H1 (cell line): ENCODE measurements around the gene SMIM9. TPM values are rescaled to one million over a fixed set of nuclear protein-coding genes. Genes with fewer than 3 reads are reported as not detected.
A peak's percentile ranks its signal among the peaks of the same experiment; 100 is the strongest.

ENCODE experiments used
- CTCF ChIA-PET: fragments of 300-600 bp; sonication (Branson Sonifier 250); formaldehyde crosslinking; loops from one replicate; lab custom pipeline; 2021; ENCODE audit not compliant: partially characterized antibody; lab: Charles Lee
- POLR2A ChIA-PET: fragments of 300-600 bp; sonication (Branson Sonifier 250); formaldehyde crosslinking; loops from one replicate; lab custom pipeline; 2021; ENCODE audit warnings: inconsistent platforms; ENCODE audit not compliant: partially characterized antibody; lab: Charles Lee
- DNase-seq, 2 experiments: peaks; one replicate each; pipeline versions ENCODE4 v3.0.0 to v3.0.0-alpha.2; 2010 to 2022; ENCODE audit warnings: low spot score in 2 of 2, low read depth in 1 of 2, mixed read lengths in 1 of 2
- FAIRE-seq: peaks from 2 replicates; lab custom pipeline; 2011; peaks lifted over from hg19 to GRCh38; lab: Jason Lieb, UNC
- H2AFZ ChIP-seq: 2 replicates; pipeline ENCODE4 v1.8.1; 2012; ENCODE audit warnings: low read length, inconsistent platforms
- H2AK5ac ChIP-seq: 2 replicates; pipeline ENCODE4 v1.6.1; 2013; ENCODE audit warnings: low read depth, low read length
- H2BK120ac ChIP-seq: replicated peaks from 2 replicates; pipeline ENCODE3; 2013; ENCODE audit warnings: low read depth, low read length, inconsistent platforms
- H2BK12ac ChIP-seq: 2 replicates; pipeline ENCODE4 v1.6.1; 2013; ENCODE audit warnings: low read depth, low read length
- H2BK15ac ChIP-seq: 2 replicates; pipeline ENCODE4 v1.6.1; 2013; ENCODE audit warnings: low read length
- H2BK20ac ChIP-seq: 2 replicates; pipeline ENCODE4 v1.6.1; 2013; ENCODE audit warnings: low read length
- H2BK5ac ChIP-seq: 2 replicates; pipeline ENCODE4 v1.6.1; 2013; ENCODE audit warnings: low read depth, low read length
- H3K14ac ChIP-seq: 2 replicates; pipeline ENCODE4 v1.6.1; 2013; ENCODE audit warnings: inconsistent platforms; ENCODE audit not compliant: insufficient read length
- H3K18ac ChIP-seq: 2 replicates; pipeline ENCODE4 v1.6.1; 2013; ENCODE audit warnings: low read length; ENCODE audit errors: extremely low read depth
- H3K23ac ChIP-seq: 2 replicates; pipeline ENCODE4 v1.6.1; 2013; ENCODE audit warnings: inconsistent platforms; ENCODE audit not compliant: insufficient read length
- H3K23me2 ChIP-seq: 2 replicates; pipeline ENCODE4 v1.6.1; 2013; ENCODE audit warnings: low read depth, low read length
- H3K27ac ChIP-seq: 2 replicates; pipeline ENCODE4 v1.6.1; 2011; ENCODE audit warnings: low read depth, low read length, inconsistent platforms
- H3K27me3 ChIP-seq, 4 experiments: replicated peaks in 1 of 4; 1 replicate in 1 of 4; 2 replicates in 3 of 4; pipeline versions ENCODE4 v1.6.1 to v1.8.1; 2011 to 2013; ENCODE audit warnings: low read length in 3 of 4, mild to moderate bottlenecking in 3 of 4, inconsistent platforms in 2 of 4, mixed read lengths in 2 of 4, moderate library complexity in 1 of 4; ENCODE audit not compliant: control insufficient read depth in 3 of 4, insufficient read depth in 3 of 4; ENCODE audit errors: extremely low read depth in 1 of 4
- H3K36me3 ChIP-seq, 4 experiments: 2 replicates each; pipeline versions ENCODE4 v1.6.1 to v1.8.1; 2011 to 2013; ENCODE audit warnings: mild to moderate bottlenecking in 4 of 4, low read length in 3 of 4, moderate library complexity in 2 of 4, control low read depth in 1 of 4, inconsistent platforms in 1 of 4; ENCODE audit not compliant: insufficient read depth in 4 of 4, control insufficient read depth in 2 of 4
- H3K4ac ChIP-seq: replicated peaks from 2 replicates; pipeline ENCODE3; 2013; ENCODE audit warnings: low read length, low read depth, mixed read lengths, inconsistent platforms; ENCODE audit not compliant: insufficient read length
- H3K4me1 ChIP-seq, 4 experiments: replicated peaks in 1 of 4; 1 replicate in 1 of 4; 2 replicates in 3 of 4; pipeline versions ENCODE4 v1.6.1 to v1.8.1; 2011 to 2013; ENCODE audit warnings: low read length in 3 of 4, inconsistent platforms in 2 of 4, mixed read lengths in 1 of 4; ENCODE audit not compliant: insufficient read depth in 4 of 4, control insufficient read depth in 3 of 4
- H3K4me2 ChIP-seq, 2 experiments: 2 replicates each; pipeline versions ENCODE4 v1.6.1 to v1.8.1; 2011 to 2013; ENCODE audit warnings: low read depth in 2 of 2, low read length in 2 of 2, control low read depth in 1 of 2, inconsistent platforms in 1 of 2, mild to moderate bottlenecking in 1 of 2; ENCODE audit not compliant: insufficient read depth in 1 of 2
- H3K4me3 ChIP-seq, 4 experiments: fragments of 200-600, 300-600 bp in 1 of 4; sonication (generic), shearing (Covaris generic), sonication (Bioruptor Twin) in 1 of 4; 2 replicates each; pipeline versions ENCODE4 v1.5.1 to v1.8.1; 2011 to 2016; ENCODE audit warnings: low read length in 4 of 4, low read depth in 3 of 4, control low read depth in 2 of 4, inconsistent platforms in 2 of 4, mild to moderate bottlenecking in 2 of 4, mixed read lengths in 1 of 4, moderate library complexity in 1 of 4; ENCODE audit not compliant: insufficient read depth in 2 of 4; ENCODE audit errors: extremely low read depth in 1 of 4
- H3K56ac ChIP-seq: replicated peaks from 2 replicates; pipeline ENCODE3; 2013; ENCODE audit warnings: low read depth, mild to moderate bottlenecking, mixed read lengths, low read length, inconsistent platforms; ENCODE audit not compliant: insufficient read length
- H3K79me1 ChIP-seq: 2 replicates; pipeline ENCODE4 v1.6.1; 2013; ENCODE audit warnings: low read depth, low read length, control low read depth
- H3K79me2 ChIP-seq, 2 experiments: 2 replicates each; pipeline versions ENCODE4 v1.6.1 to v1.8.1; 2012 to 2013; ENCODE audit warnings: low read length in 2 of 2, mild to moderate bottlenecking in 2 of 2, inconsistent platforms in 1 of 2; ENCODE audit not compliant: insufficient read depth in 2 of 2, control insufficient read depth in 1 of 2
- H3K9ac ChIP-seq, 4 experiments: replicated peaks in 1 of 4; 1 replicate in 1 of 4; 2 replicates in 3 of 4; pipeline versions ENCODE4 v1.6.1 to v1.8.1; 2011 to 2013; ENCODE audit warnings: low read depth in 3 of 4, low read length in 3 of 4, control low read depth in 2 of 4, mild to moderate bottlenecking in 2 of 4, moderate library complexity in 2 of 4, inconsistent platforms in 1 of 4; ENCODE audit errors: extremely low read depth in 1 of 4
- H3K9me3 ChIP-seq, 2 experiments: 2 replicates each; pipeline versions ENCODE4 v1.6.1 to v1.8.1; 2012 to 2013; ENCODE audit warnings: mild to moderate bottlenecking in 2 of 2, moderate library complexity in 2 of 2, control low read depth in 1 of 2, inconsistent platforms in 1 of 2, low read depth in 1 of 2, low read length in 1 of 2, mixed read lengths in 1 of 2; ENCODE audit not compliant: insufficient read depth in 2 of 2
- H4K20me1 ChIP-seq, 2 experiments: replicated peaks in 1 of 2; 2 replicates each; pipeline versions ENCODE3 to v1.8.1; 2011 to 2013; ENCODE audit warnings: inconsistent platforms in 2 of 2, low read length in 2 of 2, mild to moderate bottlenecking in 1 of 2; ENCODE audit not compliant: insufficient read depth in 2 of 2, control insufficient read depth in 1 of 2
- H4K5ac ChIP-seq: 2 replicates; pipeline ENCODE4 v1.6.1; 2013; ENCODE audit warnings: low read length, low read depth, mixed read lengths, inconsistent platforms; ENCODE audit not compliant: insufficient read length
- H4K8ac ChIP-seq: 2 replicates; pipeline ENCODE4 v1.8.0; 2013; ENCODE audit warnings: mild to moderate bottlenecking, moderate library complexity, low read length, inconsistent platforms; ENCODE audit not compliant: insufficient read depth; ENCODE audit errors: extremely low read depth
- H4K91ac ChIP-seq: replicated peaks from 2 replicates; pipeline ENCODE3; 2013; ENCODE audit warnings: low read length, mixed read lengths, inconsistent platforms; ENCODE audit not compliant: insufficient read length
- ATF2 ChIP-seq: IDR thresholded peaks from 2 replicates; pipeline ENCODE4 v1.6.1; 2012; ENCODE audit warnings: low read length, inconsistent platforms
- EZH2 ChIP-seq: fragments of 200-600 bp; sonication (generic); IDR thresholded peaks from 2 replicates; pipeline ENCODE4 v1.7.1; 2012; ENCODE audit warnings: low read depth, mild to moderate bottlenecking, moderate library complexity, low read length, inconsistent platforms; ENCODE audit not compliant: severe bottlenecking
- GTF2F1 ChIP-seq: IDR thresholded peaks from 2 replicates; pipeline ENCODE4 v1.6.1; 2012; ENCODE audit warnings: low read depth, low read length, improper control_type of control experiment, borderline replicate concordance
- KDM4A ChIP-seq: IDR thresholded peaks from one replicate; pipeline ENCODE4 v1.7.1; 2012; ENCODE audit warnings: low read depth, mild to moderate bottlenecking, moderate library complexity, low read length, inconsistent platforms; ENCODE audit not compliant: severe bottlenecking
- KDM5A ChIP-seq: fragments of 200-600 bp; IDR thresholded peaks from 2 replicates; pipeline ENCODE4 v1.7.1; 2012; ENCODE audit warnings: mild to moderate bottlenecking, low read length, inconsistent platforms, mixed read lengths
- MAX ChIP-seq: IDR thresholded peaks from 2 replicates; pipeline ENCODE4 v1.6.1; 2012; ENCODE audit warnings: inconsistent platforms
- PHF8 ChIP-seq: fragments of 200-600 bp; sonication (generic); conservative IDR thresholded peaks from 2 replicates; pipeline ENCODE4 v1.7.1; 2012; ENCODE audit warnings: low read depth, mild to moderate bottlenecking, inconsistent platforms, low read length, moderate library complexity
- POU5F1 ChIP-seq: IDR thresholded peaks from 2 replicates; pipeline ENCODE4 v1.6.1; 2011; ENCODE audit warnings: low read depth, mild to moderate bottlenecking, low read length, moderate library complexity
- SUZ12 ChIP-seq: fragments of 200-600 bp; sonication (generic); IDR thresholded peaks from 2 replicates; pipeline ENCODE4 v1.6.1; 2012; ENCODE audit warnings: mild to moderate bottlenecking, inconsistent platforms, low read length, moderate library complexity, mixed read lengths
- ZNF274 ChIP-seq: IDR thresholded peaks from 2 replicates; pipeline ENCODE4 v1.7.0; 2012; ENCODE audit warnings: low read length, borderline replicate concordance; ENCODE audit errors: extremely low read depth
- WGBS, 2 experiments: shearing (Covaris generic) in 1 of 2; methylation state at CpG; one replicate each; pipeline versions ENCODE4 v1.1.6 to v1.1.7; 2013 to 2015; ENCODE audit warnings: low lambda C conversion rate in 2 of 2, mixed read lengths in 2 of 2, inconsistent platforms in 1 of 2, low coverage in 1 of 2, missing lambda C conversion rate in 1 of 2; ENCODE audit not compliant: insufficient replicate concordance in 2 of 2, insufficient coverage in 1 of 2, insufficient read length in 1 of 2; ENCODE audit errors: extremely low coverage in 1 of 2, missing lambda C conversion rate in 1 of 2; 5-methylcytosine and 5-hydroxymethylcytosine counted together
- polyA plus RNA-seq, 7 experiments: library from polyadenylated mRNA; depleted of rRNA in 3 of 7; stranded (reverse) in 5 of 7; unstranded in 2 of 7; fragments of >200 nt in 5 of 7; fragments of 200-250 nt in 2 of 7; gene quantifications; 1 replicate in 5 of 7; 2 replicates in 1 of 7; 4 replicates in 1 of 7; pipeline versions ENCODE4 v1.2.1 to v1.2.3, GENCODE V29; 2011 to 2013; ENCODE audit warnings: missing spikeins in 2 of 7, mixed read lengths in 2 of 7
- total RNA-seq: library from RNA; stranded (reverse); fragmentation: NEBNext Ultra II Directional; extraction: Animal tissue kit (Norgen Biotek cat#: 25700); gene quantifications from 2 replicates; pipeline ENCODE4 v1.2.1, GENCODE V29; 2021

SMIM9 gene
- total and polyA plus RNA-seq, 2 of the 8 experiments (the other 6 are each of a cell fraction or from before 2014, with no cell fraction given) = not detected

- H3K4ac ChIP-seq = no peak overlapping the region
- H2AFZ ChIP-seq = no peak overlapping the region
- no peak overlapping the region for H2AK5ac ChIP-seq
- H3K23ac ChIP-seq = no peak overlapping the region
- no peak overlapping the region for H3K14ac ChIP-seq
- no peaks in the 10 kb centered on the region for H3K79me2 ChIP-seq
- no peaks in the 10 kb centered on the region for H3K23me2 ChIP-seq
- H3K9ac ChIP-seq = no peak overlapping the region
- H3K27ac ChIP-seq = peak overlapping the region; percentile 6; the same call in 1 of the 2 replicates
- H2BK20ac ChIP-seq = no peak overlapping the region
- H4K20me1 ChIP-seq = no peaks in the 10 kb centered on the region
- POLR2A ChIA-PET = interaction anchor here (1.6 to 1.7 kb wide), 2 partner anchors 8 to 44 kb away, joined by 3 to 7 read pairs; no protein-coding TSS in a partner anchor
- H3K4me1 ChIP-seq = peaks cover 0 to 7% (median 3%) of the 10 kb centered on the region in 4 experiments; a peak in 3 of 7 replicates
- DNase-seq (no peak), FAIRE-seq (no peak)
- H4K5ac ChIP-seq = no peak overlapping the region
- H2BK120ac ChIP-seq = no peak overlapping the region
- no peak overlapping the region for H4K91ac ChIP-seq
- H2BK12ac ChIP-seq = no peak overlapping the region
- H3K36me3 ChIP-seq = peaks cover 0 to 2% (median 0%) of the 10 kb centered on the region in 4 experiments; a peak in 1 of 8 replicates
- WGBS, 2 experiments = 73% methylated on average over 7 of the region's 7 CpGs; no CpG with 5 or more reads in 1 of the 2 experiments
- no peak overlapping the region for H2BK15ac ChIP-seq
- peaks cover 0 to 4% of the 10 kb centered on the region in 2 experiments; a peak in 2 of 4 replicates for H3K9me3 ChIP-seq
- peak overlapping the region; percentile 62; the same call in 1 of the 2 replicates for H2BK5ac ChIP-seq
- no peak overlapping the region; the same call in 1 of the 2 replicates for H3K18ac ChIP-seq
- H4K8ac ChIP-seq = no peak overlapping the region
- no peaks in the 10 kb centered on the region for H3K27me3 ChIP-seq
- H3K56ac ChIP-seq = no peak overlapping the region
- no peaks in the 10 kb centered on the region for H3K79me1 ChIP-seq
- peak overlapping the region in 1 of 2 experiments; percentile 38; a peak in 2 of 4 replicates for H3K4me2 ChIP-seq
- no peak overlapping the region for H3K4me3 ChIP-seq
- CTCF ChIA-PET = interaction anchor here (0.8 kb wide), 1 partner anchor 71 kb away, joined by 3 read pairs; no protein-coding TSS in a partner anchor
- TF ChIP-seq POU5F1 (no peak), KDM5A (no peak), ATF2 (no peak), ZNF274 (no peak), PHF8 (no peak), SUZ12 (no peak), EZH2 (no peak), MAX (no peak), KDM4A (no peak), GTF2F1 (no peak)
Observed at GRCh38 chrX:154819771-154820341, 14.6 kb downstream of the SMIM9 start.
